T-helper 22 cell (primary cell): ENCODE results near the gene PRKN.

Experiments used
- DNase-seq: peaks from one replicate; pipeline ENCODE4 v3.0.0-alpha.2; 2020; ENCODE audit warnings: low read depth

Gene PRKN

DNA sequence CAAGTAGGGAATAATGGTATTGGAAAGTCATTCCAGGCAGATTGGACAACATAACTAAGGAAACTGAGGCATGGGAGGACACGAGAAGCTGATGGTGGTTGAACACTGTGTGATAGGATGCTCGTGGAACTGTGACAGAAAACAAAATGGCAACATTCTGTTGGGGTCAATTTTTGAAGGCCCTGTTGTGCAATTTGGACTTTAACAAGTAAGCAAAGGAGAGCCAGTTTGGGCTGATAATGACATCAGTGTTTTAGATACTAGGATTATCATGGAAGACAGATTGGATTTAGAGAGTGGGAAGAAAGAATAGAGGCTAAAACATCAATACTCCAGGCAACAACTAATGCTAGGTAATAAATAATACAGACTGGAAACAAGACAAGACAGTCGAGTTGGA lies 53.1 kb downstream of the PRKN start:
- no peak for DNase-seq

DNA sequence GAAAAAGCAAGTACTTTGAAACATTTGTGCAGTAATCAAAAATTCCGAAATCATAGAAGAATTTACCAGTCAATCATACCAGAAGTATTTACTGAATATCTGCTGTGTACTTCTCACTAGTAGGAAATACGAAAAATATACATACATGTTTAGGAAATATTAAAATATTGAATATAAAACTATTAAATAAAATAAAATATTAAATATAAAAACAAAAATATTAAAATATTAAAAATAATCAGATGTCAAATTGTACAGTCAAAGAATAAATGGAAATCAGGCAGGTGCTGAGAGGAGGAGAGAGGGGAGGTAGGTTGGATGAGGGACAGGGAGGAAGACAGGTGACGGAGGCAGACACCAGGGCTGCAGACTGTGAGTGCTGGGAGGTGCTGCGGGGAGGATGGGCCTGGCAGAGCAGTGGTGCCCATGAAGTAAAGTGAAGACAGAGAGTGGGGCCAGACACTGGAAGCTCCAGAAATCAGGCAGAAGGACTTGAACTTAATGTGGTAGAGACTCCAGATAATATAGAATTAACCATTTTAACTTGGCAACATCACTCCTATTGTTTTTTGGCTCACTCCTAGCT lies 55.9 kb downstream of the PRKN start:
- no peak for DNase-seq

DNA sequence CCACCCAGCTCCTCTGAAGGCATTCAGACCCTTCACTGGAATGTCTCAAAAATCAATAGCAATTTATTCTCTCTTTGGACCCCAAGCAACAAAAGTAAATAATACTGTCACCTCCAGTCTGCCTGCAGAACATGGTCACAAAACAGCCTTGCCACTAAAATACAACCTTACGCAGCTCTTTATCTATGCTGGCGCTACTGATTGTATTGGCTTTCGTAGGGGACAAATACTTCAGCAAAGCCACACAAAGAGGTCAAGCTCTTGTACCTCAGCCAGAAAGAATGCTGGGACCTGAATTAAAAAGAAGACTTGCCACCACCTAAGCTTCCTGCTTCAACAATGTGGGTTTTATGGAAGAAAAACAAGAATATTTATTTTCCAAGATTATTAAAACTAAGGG lies 57.2 kb downstream of the PRKN start:
- no peak for DNase-seq

DNA sequence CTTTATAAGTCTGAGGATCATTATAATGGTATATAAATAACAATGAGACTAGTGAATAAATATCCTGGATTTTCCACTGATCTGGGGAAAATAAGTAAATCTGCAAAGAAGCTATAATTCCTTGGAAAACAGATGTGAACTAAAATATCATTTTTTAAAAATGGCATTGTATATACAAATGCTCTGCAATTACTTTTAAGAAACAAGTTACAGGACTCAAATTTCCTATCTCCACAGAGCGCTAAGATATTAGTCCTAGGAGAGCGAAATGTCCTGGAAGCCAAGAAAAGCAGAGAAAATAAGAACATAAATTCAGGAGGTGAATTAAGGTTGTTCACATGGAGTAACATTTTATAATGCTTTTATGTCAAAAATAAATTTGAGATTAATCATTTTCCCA lies 61.3 kb downstream of the PRKN start:
- DNase-seq: no peak

DNA sequence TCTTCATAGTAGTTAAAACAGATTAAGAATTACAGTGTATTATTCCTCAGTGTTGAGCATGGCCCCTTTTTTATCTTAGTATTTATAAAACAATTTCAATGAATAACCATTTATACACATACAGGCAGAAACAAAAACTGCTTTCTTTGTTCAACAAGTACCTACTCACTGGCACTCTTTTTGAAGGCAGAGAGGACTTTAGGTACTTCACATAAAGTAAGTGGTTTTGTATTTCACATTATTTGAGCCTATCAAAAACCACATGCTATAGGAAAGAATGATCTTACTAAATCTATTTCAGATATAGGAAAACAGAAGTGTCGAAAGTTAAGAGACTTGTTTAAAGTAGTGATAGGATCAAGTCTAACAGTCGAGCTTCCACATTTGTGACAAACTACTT lies 73.8 kb downstream of the PRKN start:
- no peak for DNase-seq

DNA sequence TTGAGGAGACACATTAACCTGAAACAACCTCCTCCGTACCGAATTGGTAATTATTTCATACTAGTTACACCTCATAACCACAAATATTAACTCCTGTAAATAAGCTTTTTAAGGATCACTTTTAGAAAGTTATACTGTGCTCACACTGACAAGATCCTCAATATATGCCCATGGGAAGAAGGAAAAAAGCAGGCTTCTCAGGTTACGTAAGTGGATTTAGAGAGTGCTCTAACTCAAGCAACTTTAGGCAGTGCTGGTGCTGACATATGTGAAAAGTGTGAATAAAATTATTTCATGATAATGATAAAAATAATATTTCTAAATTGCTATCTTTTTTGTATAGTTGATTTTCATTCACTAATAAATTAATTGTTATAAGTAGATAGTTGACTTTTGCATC lies 76.1 kb downstream of the PRKN start:
- no peak for DNase-seq

DNA sequence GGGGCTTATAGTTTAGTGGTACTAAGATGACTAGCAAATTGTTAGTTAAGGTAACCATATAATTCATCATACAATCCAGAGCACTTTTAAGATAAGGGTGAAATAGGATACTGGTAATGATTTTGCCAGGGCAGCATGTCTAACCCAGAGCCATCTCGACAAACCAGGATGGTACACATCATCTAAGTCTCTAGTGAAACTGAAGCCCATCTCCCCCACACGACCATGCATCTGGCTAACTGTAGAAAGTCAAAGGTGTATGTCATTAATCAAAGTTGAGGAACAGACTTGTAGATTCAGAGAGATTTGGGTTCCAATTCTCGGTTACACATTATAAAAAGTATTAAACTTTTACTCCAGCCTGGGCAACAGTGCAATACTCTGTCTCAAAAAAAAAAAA lies 78.3 kb downstream of the PRKN start:
- DNase-seq: no peak

DNA sequence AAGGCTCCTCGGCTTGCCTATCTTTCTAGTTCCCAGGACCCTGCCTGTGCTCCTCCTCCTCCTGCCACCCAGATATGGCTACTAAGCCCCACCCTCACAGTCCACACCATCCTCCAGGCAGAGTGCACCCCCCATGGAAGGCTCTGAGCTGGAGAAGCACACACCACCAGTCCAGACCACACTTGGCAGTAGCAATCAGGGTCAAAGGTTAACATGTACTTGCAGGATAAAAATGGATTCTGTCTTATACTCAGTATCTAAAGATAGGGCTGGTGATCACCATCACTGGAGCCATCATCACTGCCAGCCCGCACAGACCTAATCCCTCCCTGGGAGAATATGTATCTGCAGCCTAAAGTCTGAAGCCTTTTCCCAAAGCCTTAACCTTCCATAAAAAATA lies 83.4 kb downstream of the PRKN start:
- no peak for DNase-seq

DNA sequence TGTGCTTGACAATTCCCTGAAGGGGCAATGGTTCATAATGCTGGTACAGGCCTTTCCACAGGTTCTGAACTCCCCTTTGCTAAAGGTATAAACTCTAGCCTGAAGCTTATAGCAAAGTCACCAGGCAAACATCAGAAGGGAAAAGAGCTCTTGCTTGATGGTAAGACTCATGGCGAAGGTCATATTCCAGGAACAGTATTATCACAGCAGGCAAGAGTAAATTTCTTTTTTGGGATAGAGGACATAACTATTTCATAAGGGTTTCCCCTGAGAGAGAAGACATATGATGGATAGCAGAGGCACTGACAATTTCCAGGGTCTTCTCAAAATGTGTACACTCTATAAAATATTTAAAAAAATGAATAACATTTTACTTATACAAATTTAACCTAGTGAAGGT lies 86.8 kb downstream of the PRKN start:
- no peak for DNase-seq

DNA sequence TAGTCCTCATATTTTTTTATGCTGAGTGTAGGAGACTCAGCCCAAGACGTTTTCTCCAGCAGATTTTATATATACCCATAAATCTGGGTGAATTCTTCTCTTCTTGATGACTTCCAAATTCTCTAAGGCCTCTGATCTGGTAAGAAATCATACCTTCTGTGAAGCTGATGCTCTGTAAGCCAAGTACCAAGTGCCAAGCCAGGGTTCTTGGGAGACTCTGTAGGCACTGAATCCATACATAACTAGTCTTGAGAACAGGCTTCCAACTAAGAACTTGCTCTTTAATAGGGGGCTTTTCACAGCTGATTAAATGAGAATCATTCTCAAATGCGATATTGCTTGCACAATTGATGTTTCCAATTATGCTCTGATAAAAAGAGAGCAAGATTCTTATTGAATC lies 87.6 kb downstream of the PRKN start:
- DNase-seq: no peak

DNA sequence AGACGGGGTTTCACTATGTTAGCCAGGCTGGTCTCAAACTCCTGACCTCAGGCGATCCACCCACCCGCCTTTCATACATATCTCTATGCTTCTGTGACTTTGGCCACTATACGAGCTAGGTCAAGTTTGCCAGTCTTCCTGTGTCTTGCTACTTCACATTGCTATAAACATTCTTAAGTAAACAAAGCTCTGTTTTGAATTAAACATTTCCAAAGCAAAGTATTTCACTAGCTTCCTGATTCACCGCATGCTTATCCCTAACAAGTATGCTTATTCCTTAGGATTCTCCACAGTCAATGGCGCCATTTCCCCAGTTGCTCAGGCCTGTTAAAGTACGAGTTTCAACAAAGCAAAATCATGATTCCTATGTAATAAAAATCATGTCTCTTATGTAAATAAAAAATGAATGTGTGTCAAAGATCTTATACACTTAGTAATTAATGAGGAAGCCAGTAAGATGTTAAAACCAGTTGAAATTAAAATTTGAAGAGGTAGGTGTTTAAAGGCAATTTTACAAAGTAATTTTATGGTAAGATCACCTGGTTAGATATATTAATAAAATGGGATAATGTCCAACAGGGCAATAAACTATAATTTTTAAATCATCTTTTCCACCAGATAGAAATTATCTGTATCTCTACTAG lies 88.5 kb downstream of the PRKN start:
- no peak for DNase-seq

DNA sequence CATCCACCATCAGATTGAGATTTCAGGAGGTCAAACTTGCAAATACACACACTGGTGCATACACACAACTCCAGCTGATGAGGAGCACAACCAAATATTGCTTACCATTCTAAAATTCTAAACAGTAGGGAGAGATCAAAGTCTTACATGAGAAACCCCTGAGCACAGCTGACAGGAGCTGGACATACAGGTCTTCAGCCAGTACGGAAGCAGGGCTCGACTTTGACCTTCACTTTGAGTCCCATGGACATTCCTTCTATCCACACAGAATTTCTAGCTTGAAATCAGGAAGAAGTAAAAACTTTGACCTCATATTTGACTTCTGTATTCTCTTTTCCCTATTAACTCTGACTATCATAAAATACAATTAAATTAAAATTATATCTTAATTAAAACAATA lies 90.2 kb downstream of the PRKN start:
- no peak for DNase-seq

DNA sequence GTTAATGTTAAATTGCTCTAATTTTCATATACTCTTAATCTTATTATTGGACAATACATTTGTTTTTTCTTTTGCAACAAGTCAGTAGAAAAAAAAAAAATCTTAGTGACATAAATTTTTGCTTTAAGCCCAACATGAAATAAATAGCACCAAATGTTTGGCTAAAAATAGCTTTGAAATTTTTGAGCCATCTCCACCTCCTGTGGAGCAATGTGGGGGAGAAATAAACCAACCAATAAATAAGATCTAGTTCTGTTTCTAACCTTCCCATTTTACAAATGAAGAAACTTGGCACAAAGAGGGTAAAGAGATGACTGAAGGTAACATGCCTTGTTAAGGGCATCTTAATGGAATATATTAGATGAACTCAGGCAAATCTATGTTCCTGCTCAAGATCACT lies 91.4 kb downstream of the PRKN start:
- no peak for DNase-seq

DNA sequence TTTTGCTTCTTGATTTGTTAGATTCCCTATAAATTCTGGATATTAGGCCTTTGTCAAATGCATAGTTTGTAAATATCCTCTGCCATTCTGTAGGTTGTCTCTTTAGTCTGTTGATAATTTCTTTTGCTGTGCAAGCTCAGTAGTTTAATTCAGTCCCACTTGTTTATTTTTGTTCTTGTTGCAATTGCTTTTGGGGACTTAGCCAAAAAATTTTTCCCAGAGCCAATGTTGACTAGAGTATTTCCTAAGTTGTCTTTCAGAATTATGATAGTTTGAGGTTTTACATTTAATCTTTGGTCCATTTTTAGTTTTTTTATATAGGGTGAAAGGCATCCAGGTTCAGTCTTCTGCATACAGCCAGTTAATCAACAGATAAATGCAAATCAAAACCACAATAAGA lies 96.0 kb downstream of the PRKN start:
- DNase-seq: no peak

DNA sequence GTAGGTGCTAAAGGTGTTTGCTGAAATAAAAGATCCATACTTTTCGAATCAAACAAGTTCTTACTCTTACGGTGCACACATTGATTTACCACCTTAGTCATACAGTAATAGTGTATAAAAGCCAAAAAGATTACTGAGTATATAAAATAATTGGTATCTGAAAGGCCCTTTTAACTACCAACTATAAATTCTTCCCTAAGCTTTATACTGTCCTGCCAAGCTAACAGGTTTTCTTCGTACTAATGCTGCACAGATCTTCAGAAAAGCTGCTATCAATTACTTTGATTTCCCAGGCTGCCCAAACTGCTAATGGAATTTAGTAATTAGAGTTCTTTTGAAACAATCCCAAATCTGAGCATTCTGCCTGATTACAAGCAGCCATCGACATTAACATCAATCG lies 97.5 kb downstream of the PRKN start:
- DNase-seq: no peak

DNA sequence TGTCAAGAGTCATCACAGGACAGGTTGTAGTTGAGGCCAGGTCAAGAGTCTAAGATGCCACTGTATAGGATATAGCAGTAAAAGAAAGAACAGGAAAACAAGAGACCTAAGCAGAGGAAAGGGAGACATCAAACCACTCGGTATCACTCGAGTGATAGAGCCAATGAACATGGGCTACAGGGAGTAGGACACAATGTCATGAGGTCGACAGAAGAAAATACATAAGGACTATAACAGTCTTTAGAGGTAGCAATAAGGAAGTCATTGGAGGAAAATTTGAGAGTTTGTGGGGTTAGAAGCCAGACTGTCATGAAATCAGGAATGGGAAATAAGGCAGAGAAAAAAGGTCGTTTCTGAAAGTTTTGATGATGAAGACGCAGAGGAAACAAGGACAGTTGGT lies 99.7 kb downstream of the PRKN start:
- DNase-seq: no peak

DNA sequence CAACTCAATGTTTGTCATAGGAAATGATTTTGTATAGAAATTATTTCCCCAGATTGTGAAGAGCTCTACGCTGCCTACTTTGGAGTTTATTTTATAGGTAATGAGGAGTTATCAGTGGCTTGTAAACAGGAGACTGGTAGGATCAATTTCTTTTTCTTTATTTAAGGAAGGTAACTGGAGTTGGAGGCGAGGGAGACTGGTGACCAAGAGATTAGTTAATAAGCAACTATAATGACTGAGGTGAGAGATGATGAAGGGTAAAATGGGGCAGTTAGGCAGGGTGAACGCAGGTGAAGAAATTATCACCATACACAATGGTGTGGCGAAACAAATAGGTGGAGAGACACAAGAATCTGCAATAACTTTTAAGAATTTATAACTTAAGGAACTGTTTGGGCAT lies 100.2 kb downstream of the PRKN start:
- no peak for DNase-seq

DNA sequence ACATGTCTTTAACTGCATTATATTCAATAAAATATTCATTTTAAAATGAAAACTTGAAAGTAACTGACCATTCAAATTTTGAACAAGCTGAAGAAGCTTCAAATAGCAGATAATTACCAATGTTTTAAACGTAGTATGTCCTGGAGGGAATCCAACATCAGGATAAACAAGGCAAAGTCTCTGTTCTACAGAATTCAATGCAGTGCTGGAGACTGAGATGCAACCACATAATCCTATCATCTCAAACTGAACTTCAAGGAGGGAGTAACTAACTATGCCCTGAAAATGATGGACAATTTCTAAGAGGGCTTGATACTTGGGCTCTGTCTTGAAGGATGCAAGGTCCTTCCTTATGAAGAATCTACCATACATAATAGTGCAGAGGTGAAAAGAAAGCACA lies 100.7 kb downstream of the PRKN start:
- DNase-seq: no peak

DNA sequence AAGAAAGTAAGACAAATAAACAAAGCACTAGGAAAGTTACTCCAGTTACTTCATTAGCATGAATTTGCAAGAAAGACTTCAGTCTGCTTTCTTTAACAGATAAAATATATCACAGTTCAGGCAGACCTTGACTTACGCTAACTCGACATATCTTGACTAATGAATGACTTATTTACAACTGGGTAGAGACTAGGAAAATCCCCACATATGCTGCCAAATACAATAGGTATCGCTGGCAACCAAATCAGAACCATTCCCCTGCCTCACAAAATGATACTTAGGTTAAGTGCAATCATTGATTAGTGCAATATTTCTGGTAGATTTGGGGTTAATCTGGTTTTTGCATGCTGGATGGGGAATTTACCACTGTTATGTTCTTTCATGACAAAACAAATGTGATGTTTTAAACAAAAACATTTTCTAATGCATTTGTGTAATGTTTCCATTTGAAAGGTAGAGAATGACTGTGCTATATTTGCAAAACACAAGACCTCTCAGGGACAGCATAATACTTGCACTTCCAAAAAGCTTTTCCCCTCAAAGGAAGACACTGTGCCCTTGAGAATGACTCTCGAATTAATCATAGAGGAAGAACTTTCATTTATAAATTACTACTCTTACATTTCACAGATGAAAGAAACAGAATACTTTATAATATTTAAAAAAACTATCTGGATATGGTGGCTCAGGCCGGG lies 101.6 kb downstream of the PRKN start:
- DNase-seq: no peak

DNA sequence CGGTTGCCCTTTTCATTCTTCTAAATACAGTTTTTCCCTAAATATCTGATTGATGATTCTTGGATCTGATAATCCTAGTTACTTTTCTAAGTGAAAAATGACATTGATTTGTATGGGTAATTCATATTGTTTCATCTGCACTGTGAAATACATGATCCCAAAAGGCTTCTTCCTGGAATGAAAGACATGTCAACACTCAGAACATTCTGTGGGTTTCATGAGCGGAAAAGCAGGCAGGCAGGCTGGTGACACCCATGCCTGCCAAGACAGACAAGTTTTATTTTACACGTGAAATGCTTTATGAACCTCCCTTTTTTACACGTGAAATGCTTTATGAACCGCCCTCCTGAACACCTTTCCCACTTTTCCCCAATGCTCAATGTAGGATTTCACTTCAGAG lies 105.0 kb downstream of the PRKN start:
- no peak for DNase-seq

DNA sequence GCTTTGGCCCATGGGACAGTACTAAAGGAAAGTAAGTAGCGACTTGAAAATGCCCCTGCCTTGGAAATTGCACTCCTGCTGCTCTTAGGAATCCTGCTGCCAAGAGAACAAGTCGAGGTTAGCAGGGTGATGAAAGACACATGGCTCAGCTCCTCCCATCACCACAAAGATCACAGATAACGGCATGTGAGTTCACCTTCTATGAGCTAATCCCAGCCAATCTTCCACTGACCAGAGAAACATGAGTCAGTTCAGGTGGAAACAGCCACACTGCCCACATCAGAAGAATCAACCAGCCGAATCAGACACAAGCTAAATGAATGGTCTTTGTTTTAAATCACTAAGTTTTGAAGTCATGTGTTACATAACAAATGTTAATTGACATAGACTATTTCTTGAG lies 106.3 kb downstream of the PRKN start:
- DNase-seq: no peak

DNA sequence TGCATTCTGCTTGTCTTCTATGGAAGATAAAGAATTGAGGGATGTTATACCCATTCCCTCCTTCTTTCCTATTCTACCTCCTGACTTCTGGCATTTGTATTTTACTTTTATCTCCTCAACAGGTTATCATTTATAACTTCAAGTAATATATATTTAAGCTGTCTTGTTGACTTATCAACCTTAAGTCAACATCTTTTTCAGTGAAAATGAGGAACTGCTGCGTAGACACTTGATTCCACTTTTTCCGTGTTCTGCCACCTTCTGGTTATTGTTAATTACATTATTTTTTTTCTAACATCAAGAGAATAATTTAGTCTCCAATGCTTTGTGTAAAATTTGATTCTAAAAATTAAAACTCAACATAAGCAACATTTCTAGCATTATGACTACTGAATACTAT lies 107.5 kb downstream of the PRKN start:
- DNase-seq: no peak

DNA sequence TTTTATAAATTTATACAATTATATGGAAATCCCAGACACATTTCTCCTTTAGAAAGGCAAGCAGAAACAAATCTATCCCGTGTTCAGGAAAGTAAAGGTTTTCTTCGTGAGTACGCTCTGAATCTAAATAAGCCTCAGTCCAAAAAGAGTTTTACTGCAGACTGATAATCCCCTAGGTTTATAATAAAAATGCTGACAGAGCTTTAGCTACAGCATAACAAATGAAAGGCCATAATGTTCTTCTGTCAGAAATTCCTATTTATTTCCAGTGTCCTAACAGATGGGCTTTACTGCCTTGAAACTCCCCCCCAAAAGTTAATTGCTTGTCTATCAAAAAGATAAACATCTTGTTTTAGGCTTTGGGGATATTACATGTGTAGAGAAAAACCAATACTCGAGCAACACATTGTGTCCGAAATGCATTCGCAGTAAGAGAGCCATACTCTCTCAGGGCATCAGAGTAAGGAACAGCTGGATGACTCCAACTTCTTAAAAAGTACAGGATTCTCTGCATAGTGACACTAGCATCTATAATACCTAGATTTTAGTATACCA lies 109.0 kb downstream of the PRKN start:
- DNase-seq: no peak
